OCI-LY7 (cell line): ENCODE data around the gene ZFYVE28.

Experiments used
- CTCF ChIP-seq: fragments of 200-600 bp; sonication (generic); conservative IDR thresholded peaks from 2 replicates; pipeline ENCODE4 v1.5.1; 2014; ENCODE audit warnings: mild to moderate bottlenecking, antibody characterized with exemption, low read length, moderate library complexity, mixed read lengths
- EZH2phosphoT487 ChIP-seq: fragments of 200-600 bp; sonication (generic); IDR thresholded peaks from 2 replicates; pipeline ENCODE4 v1.6.1; 2018; ENCODE audit warnings: low read depth, borderline replicate concordance, mild to moderate bottlenecking, mixed run types, antibody characterized with exemption, low read length, moderate library complexity, mixed read lengths

GRCh38 chr4:2340272-2341061 lies 78.0 kb downstream of the ZFYVE28 start:
- TF ChIP-seq CTCF, result no peak
- TF ChIP-seq EZH2phosphoT487, result no peak
